ENCODE data around the gene LRCH1.

GRCh38 chr13:46535825-46536224 is 17.1 kb upstream of the LRCH1 start:
- TF ChIP-seq CTCF (conservative IDR thresholded peaks at IDR 0.05) (no peak), EZH2 (IDR thresholded peaks at IDR 0.05; ENCODE audit: low read depth) (no peak)

All from PC-9 (cell line).